HEK293T (cell line): Measurements from ENCODE around the gene SNTG2.

Experiments used
- TARDBP ChIP-seq: fragments of 450-650 bp; IDR thresholded peaks from 2 replicates; pipeline ENCODE4 v1.6.1; 2016
- ZNF384 ChIP-seq: fragments of 450-650 bp; IDR thresholded peaks from 2 replicates; pipeline ENCODE4 v1.6.1; 2016

- TF ChIP-seq TARDBP, result no peak
- TF ChIP-seq ZNF384, result no peak
These were observed 206.5 kb downstream of the SNTG2 start for GRCh38 chr2:1157107-1157506.
